ENCODE data around the gene TF.

DNA sequence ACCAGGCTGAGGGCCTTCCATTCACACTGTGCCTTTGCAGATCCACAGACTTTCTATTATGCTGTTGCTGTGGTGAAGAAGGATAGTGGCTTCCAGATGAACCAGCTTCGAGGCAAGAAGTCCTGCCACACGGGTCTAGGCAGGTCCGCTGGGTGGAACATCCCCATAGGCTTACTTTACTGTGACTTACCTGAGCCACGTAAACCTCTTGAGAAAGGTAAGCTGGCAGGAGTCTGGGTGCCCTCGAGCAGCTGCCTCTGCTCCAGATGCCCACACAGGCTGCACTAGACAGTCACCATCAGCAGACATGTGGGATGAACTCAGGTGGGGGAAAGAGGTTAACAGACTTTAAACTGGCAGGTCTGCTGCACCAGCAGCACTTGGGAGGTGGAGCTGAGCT is 8.3 kb downstream of the TF start:
- no peak for TF ChIP-seq YY1 (IDR thresholded peaks at IDR 0.05; ENCODE audit: insufficient read depth, insufficient read length)
- no peak for TF ChIP-seq ZNF274 (IDR thresholded peaks at IDR 0.05; ENCODE audit: low read depth, low read length)
- TF ChIP-seq SUZ12 (IDR thresholded peaks at IDR 0.05; ENCODE audit: extremely low read depth, insufficient read depth, insufficient read length): no peak
